Cardiac muscle cell (in vitro differentiated cells and primary cell): ENCODE results near the gene RBM43. TPM values are rescaled to one million over a fixed set of nuclear protein-coding genes. Genes with fewer than 3 reads are reported as not detected.

Source experiments
- DNase-seq, 2 donors: peaks; one replicate each; pipeline versions ENCODE4 v3.0.0 to v3.0.0-alpha.2; 2010 to 2017; ENCODE audit warnings: low read depth in 1 of 2, low spot score in 1 of 2
- H3K27ac ChIP-seq: fragments of 200-600 bp; sonication (generic); 2 replicates; pipeline ENCODE4 v1.5.1; 2016
- H3K27me3 ChIP-seq: fragments of 200-600 bp; sonication (generic); 2 replicates; pipeline ENCODE4 v1.6.0; 2016; ENCODE audit warnings: control low read depth
- H3K36me3 ChIP-seq: fragments of 200-600 bp; sonication (generic); 2 replicates; pipeline ENCODE4 v1.5.1; 2016; ENCODE audit warnings: control low read depth
- H3K4me1 ChIP-seq: fragments of 200-600 bp; sonication (generic); 2 replicates; pipeline ENCODE4 v1.8.1; 2017; ENCODE audit warnings: low read depth, mild to moderate bottlenecking, mixed run types
- H3K4me3 ChIP-seq: fragments of 200-600 bp; sonication (generic); 2 replicates; pipeline ENCODE4 v1.5.1; 2016; ENCODE audit warnings: mild to moderate bottlenecking
- H3K9me3 ChIP-seq: fragments of 200-600 bp; sonication (generic); 2 replicates; pipeline ENCODE4 v1.5.1; 2017; ENCODE audit warnings: low read depth, mild to moderate bottlenecking, control low read depth
- CTCF ChIP-seq: IDR thresholded peaks from 2 replicates; pipeline ENCODE4 v1.5.1; 2012; ENCODE audit warnings: low read depth, mild to moderate bottlenecking, low read length
- polyA plus RNA-seq: library from polyadenylated mRNA; unstranded; fragments of >200 nt; fragmentation: Nextera tagmentation; extraction: Ambion mirVana; gene quantifications from 2 replicates; pipeline ENCODE4 v1.2.1, GENCODE V29; 2016
- total RNA-seq: library from RNA; depleted of rRNA; stranded (reverse); fragments of >200 nt; gene quantifications from 2 replicates; pipeline ENCODE4 v1.2.3, GENCODE V29; 2016

The RBM43 gene
- total and polyA plus RNA-seq, 2 experiments from 2014 or later: 0.10 to 1.4 TPM

DNA sequence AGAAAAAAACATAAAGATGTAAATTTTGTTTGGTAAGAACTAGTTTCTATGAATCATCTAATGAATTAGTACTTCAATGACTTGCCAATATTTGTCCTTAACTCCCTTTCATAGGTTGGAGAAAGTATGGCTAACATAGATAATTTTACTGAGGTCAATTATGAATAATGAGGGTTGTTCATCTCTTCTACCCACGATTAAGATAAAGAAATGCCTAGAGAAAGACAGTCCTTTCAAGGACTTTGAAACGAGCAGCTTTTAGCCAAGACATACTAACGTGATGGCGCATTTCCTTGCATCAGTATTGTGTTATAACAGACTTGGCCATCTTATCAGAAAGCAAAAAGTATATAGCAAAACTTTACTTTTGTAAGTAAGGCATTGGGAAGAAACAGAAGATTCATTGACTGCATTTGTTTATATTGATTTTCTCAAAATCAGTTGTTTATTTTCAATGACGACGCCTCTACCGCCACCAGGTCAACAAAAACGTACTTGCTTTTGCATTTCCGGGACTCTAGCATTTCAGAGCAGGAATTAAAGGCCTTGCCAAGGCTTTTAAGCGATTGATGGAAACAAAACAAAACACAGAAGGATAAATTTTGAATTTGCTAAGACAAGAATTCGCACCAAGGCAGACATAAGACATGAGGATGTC lies 961 bp downstream of the RBM43 start:
- no peaks in the 10 kb centered on the region for H3K4me1 ChIP-seq
- peak in 1 of 2 donors; percentile 61 for DNase-seq
- H3K4me3 ChIP-seq: peak overlapping the region; percentile 34
- H3K9me3 ChIP-seq: no peaks in the 10 kb centered on the region
- H3K27ac ChIP-seq: no peak overlapping the region
- TF ChIP-seq CTCF: no peak
- no peaks in the 10 kb centered on the region for H3K36me3 ChIP-seq
- H3K27me3 ChIP-seq: no peaks in the 10 kb centered on the region

DNA sequence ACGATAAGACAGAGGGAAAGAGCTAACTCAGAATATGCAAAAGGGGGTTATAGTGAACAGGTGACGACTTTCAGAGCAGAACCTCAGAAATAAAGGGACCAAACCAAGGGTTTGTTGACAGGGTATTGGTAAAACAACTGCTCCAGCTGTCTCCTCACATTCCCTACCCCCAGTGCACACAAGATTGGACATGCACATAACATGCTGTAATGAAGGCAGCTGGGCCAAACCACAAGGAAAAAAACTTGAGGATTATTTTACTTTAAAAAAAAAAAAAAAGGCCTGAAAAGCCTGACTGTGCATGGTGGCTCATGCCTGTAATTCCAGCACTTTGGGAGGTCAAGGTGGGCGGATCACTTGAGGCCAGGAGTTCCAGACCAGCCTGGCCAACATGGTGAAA lies 3.5 kb downstream of the RBM43 start:
- Histone ChIP-seq H3K27me3 (no peaks in the 10 kb centered on the region), H3K4me1 (no peaks in the 10 kb centered on the region), H3K9me3 (no peaks in the 10 kb centered on the region), H3K4me3 (no peak overlapping the region), H3K27ac (no peak overlapping the region), H3K36me3 (no peaks in the 10 kb centered on the region)
- TF ChIP-seq CTCF: no peak
- DNase-seq: peak in 1 of 2 donors; percentile 89

GRCh38 chr2:151252646-151253045 lies 9.0 kb downstream of the RBM43 start:
- Histone ChIP-seq H3K9me3 (no peaks in the 10 kb centered on the region), H3K27me3 (no peaks in the 10 kb centered on the region), H3K4me1 (no peaks in the 10 kb centered on the region), H3K4me3 (no peak overlapping the region), H3K36me3 (no peaks in the 10 kb centered on the region), H3K27ac (no peak overlapping the region)
- no peak for DNase-seq
- no peak for TF ChIP-seq CTCF

DNA sequence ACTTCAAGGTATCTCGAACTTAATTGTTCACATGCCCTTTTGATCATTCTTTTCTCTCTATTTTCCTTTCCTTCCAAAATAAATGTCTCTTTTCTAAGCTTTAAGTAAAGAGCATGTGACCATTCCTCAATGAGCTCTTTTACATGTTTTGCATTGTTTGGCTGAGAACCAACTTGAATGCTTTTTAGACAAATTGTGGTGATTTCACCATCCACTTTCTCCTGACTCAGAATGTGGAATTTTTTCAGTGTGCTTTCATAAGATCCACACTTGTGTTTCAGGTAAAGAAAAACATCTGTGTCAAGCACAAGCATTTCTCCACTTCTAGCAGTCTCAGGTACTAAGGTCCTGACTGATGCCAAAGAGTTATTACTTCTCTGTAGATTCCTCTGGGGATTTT lies 10.7 kb downstream of the RBM43 start:
- Histone ChIP-seq H3K27ac (no peak overlapping the region), H3K9me3 (no peaks in the 10 kb centered on the region), H3K27me3 (no peaks in the 10 kb centered on the region), H3K36me3 (no peaks in the 10 kb centered on the region), H3K4me3 (no peak overlapping the region), H3K4me1 (no peaks in the 10 kb centered on the region)
- TF ChIP-seq CTCF: no peak
- peak in 1 of 2 donors; percentile 92 for DNase-seq

DNA sequence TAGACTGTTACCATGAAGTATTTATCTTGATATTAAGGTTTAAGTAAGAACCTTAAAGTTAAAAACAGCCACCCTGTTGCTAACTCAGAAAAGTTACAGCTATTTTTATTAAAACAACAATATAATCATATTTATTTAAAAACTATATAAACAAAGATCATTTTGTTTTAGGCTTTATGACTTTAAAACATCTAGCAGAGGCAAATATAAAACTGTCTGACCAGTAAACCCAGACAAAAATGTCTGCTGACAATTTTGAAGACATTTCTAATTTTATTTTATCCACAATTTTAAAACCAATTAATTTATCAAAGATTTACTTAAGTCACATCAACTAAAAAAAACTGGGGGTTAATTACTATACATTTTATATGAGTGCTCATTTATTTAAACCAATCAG lies 14.2 kb downstream of the RBM43 start:
- Histone ChIP-seq H3K4me3 (no peak overlapping the region), H3K9me3 (no peaks in the 10 kb centered on the region), H3K4me1 (no peaks in the 10 kb centered on the region), H3K36me3 (no peaks in the 10 kb centered on the region), H3K27ac (no peak overlapping the region), H3K27me3 (no peaks in the 10 kb centered on the region)
- TF ChIP-seq CTCF: no peak
- DNase-seq: no peak

DNA sequence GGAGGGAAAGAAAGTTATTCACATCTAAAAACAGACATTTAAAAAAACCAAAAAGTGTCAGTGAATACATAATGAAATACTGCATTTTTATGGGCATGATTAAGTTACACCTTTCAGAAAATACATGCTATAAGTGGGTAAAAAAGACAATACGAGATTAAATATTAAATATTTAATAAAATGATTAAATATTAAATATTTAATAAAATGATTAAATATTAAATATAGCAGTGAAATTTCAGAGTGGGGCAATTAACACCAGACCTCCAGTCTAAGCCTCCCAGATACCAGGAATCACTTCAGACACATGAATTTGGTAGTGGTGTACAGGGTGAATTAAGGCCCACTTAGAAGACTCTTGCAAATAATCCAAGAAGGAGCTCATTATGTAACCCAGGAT lies 15.5 kb downstream of the RBM43 start:
- Histone ChIP-seq H3K27me3 (no peaks in the 10 kb centered on the region), H3K9me3 (no peaks in the 10 kb centered on the region), H3K4me1 (no peaks in the 10 kb centered on the region), H3K36me3 (no peaks in the 10 kb centered on the region), H3K4me3 (no peak overlapping the region), H3K27ac (no peak overlapping the region)
- no peak for TF ChIP-seq CTCF
- no peak for DNase-seq
